Loucy (cell line): ENCODE data around the gene FGFR3.

Source experiments
- H2AFZ ChIP-seq: fragments of 200-600 bp; sonication (generic); 2 replicates; pipeline ENCODE4 v1.6.0; 2016; ENCODE audit warnings: antibody characterized with exemption, mild to moderate bottlenecking, low read length, moderate library complexity
- H3F3A ChIP-seq: fragments of 200-600 bp; 2 replicates; pipeline ENCODE4 v1.6.0; 2016; ENCODE audit warnings: antibody characterized with exemption, low read depth, mild to moderate bottlenecking
- H3K27me3 ChIP-seq: fragments of 200-600 bp; sonication (generic); 2 replicates; pipeline ENCODE4 v1.6.1; 2014; ENCODE audit warnings: low read length, mild to moderate bottlenecking; ENCODE audit not compliant: insufficient read depth, poor library complexity, severe bottlenecking
- H3K36me3 ChIP-seq: fragments of 200-600 bp; sonication (generic); 2 replicates; pipeline ENCODE4 v1.6.1; 2016; ENCODE audit warnings: low read length; ENCODE audit not compliant: insufficient read depth
- H3K4me1 ChIP-seq: fragments of 200-600 bp; sonication (generic); 2 replicates; pipeline ENCODE4 v1.5.1; 2014; ENCODE audit warnings: low read length, mild to moderate bottlenecking; ENCODE audit not compliant: insufficient read depth, poor library complexity, severe bottlenecking
- H3K4me2 ChIP-seq: fragments of 200-600 bp; sonication (generic); 2 replicates; pipeline ENCODE4 v1.6.0; 2014; ENCODE audit warnings: antibody characterized with exemption, low read length, low read depth, mild to moderate bottlenecking; ENCODE audit not compliant: poor library complexity, severe bottlenecking
- H3K4me3 ChIP-seq: fragments of 200-600 bp; sonication (generic); 2 replicates; pipeline ENCODE4 v1.5.1; 2014; ENCODE audit warnings: low read length, mild to moderate bottlenecking, mixed read lengths; ENCODE audit not compliant: poor library complexity, severe bottlenecking
- H3K79me2 ChIP-seq: fragments of 200-600 bp; sonication (generic); 2 replicates; pipeline ENCODE4 v1.6.1; 2014; ENCODE audit warnings: low read length; ENCODE audit not compliant: insufficient read depth
- H3K9ac ChIP-seq: fragments of 200-600 bp; sonication (generic); 2 replicates; pipeline ENCODE4 v1.6.0; 2014; ENCODE audit warnings: mild to moderate bottlenecking, low read depth, low read length, moderate library complexity; ENCODE audit not compliant: poor library complexity, severe bottlenecking
- H3K9me2 ChIP-seq: fragments of 200-600 bp; sonication (generic); replicated peaks from 2 replicates; pipeline ENCODE4 v1.6.1; 2016; ENCODE audit warnings: low read depth, low read length, mixed read lengths
- H3K9me3 ChIP-seq: fragments of 200-600 bp; sonication (generic); 2 replicates; pipeline ENCODE4 v1.6.1; 2014; ENCODE audit warnings: mild to moderate bottlenecking, antibody characterized with exemption, low read length, low read depth; ENCODE audit not compliant: insufficient read depth
- H4K20me1 ChIP-seq: fragments of 200-600 bp; sonication (generic); 2 replicates; pipeline ENCODE4 v1.6.0; 2014; ENCODE audit warnings: antibody characterized with exemption, low read length, mild to moderate bottlenecking; ENCODE audit not compliant: insufficient read depth, poor library complexity, severe bottlenecking
- CTCF ChIP-seq: fragments of 200-600 bp; sonication (generic); conservative IDR thresholded peaks from 2 replicates; pipeline ENCODE4 v1.5.1; 2014; ENCODE audit warnings: mild to moderate bottlenecking, antibody characterized with exemption, low read length
- EZH2phosphoT487 ChIP-seq: fragments of 200-600 bp; IDR thresholded peaks from 2 replicates; pipeline ENCODE4 v1.6.1; 2018; ENCODE audit warnings: antibody characterized with exemption, mild to moderate bottlenecking, moderate library complexity, borderline replicate concordance

The FGFR3 gene

GRCh38 chr4:1778642-1779392 is 14.3 kb upstream of the FGFR3 start:
- H3K36me3 ChIP-seq: no peaks in the 10 kb centered on the region
- H4K20me1 ChIP-seq: no peaks in the 10 kb centered on the region
- H3K4me3 ChIP-seq: no peak overlapping the region
- no peaks in the 10 kb centered on the region for H3F3A ChIP-seq
- no peaks in the 10 kb centered on the region for H3K27me3 ChIP-seq
- TF ChIP-seq EZH2phosphoT487 (no peak), CTCF (no peak)
- no peak overlapping the region for H3K4me2 ChIP-seq
- no peak overlapping the region for H2AFZ ChIP-seq
- no peaks in the 10 kb centered on the region for H3K9me3 ChIP-seq
- no peaks in the 10 kb centered on the region for H3K4me1 ChIP-seq
- no peak overlapping the region for H3K9ac ChIP-seq
- H3K79me2 ChIP-seq: no peaks in the 10 kb centered on the region
- H3K9me2 ChIP-seq: no peaks in the 10 kb centered on the region

- Histone ChIP-seq H3K4me2 (no peak overlapping the region), H3K9me2 (no peaks in the 10 kb centered on the region), H3F3A (no peaks in the 10 kb centered on the region)
Measured at GRCh38 chr4:1779588-1780382, 13.3 kb upstream of the FGFR3 start.

GRCh38 chr4:1780435-1780834 is 12.7 kb upstream of the FGFR3 start:
- Histone ChIP-seq H3K9ac (no peak overlapping the region), H3F3A (no peaks in the 10 kb centered on the region), H3K36me3 (no peaks in the 10 kb centered on the region), H2AFZ (no peak overlapping the region), H3K27me3 (no peaks in the 10 kb centered on the region), H3K79me2 (no peaks in the 10 kb centered on the region), H3K4me1 (no peaks in the 10 kb centered on the region), H3K4me3 (no peak overlapping the region), H3K9me3 (no peaks in the 10 kb centered on the region), H4K20me1 (no peaks in the 10 kb centered on the region), H3K4me2 (no peak overlapping the region), H3K9me2 (no peaks in the 10 kb centered on the region)
- TF ChIP-seq EZH2phosphoT487 (no peak), CTCF (no peak)

More at GRCh38 chr4:1779588-1780382, 13.3 kb upstream of the FGFR3 start:
- Histone ChIP-seq H3K4me3 (no peak overlapping the region), H3K9ac (no peak overlapping the region), H2AFZ (no peak overlapping the region), H3K36me3 (no peaks in the 10 kb centered on the region), H3K4me1 (no peaks in the 10 kb centered on the region), H4K20me1 (no peaks in the 10 kb centered on the region), H3K79me2 (no peaks in the 10 kb centered on the region), H3K9me3 (no peaks in the 10 kb centered on the region), H3K27me3 (no peaks in the 10 kb centered on the region)
- TF ChIP-seq EZH2phosphoT487 (no peak), CTCF (no peak)
